HepG2 (cell line): ENCODE results near the gene FLOT2. TPM values are rescaled to one million over a fixed set of nuclear protein-coding genes. Genes with fewer than 3 reads are reported as not detected.
A peak's percentile ranks its signal among the peaks of the same experiment; 100 is the strongest.

Experiments used
- BCL6 ChIP-seq: IDR thresholded peaks from 2 replicates; pipeline ENCODE4 v1.6.1; 2016; ENCODE audit warnings: missing genetic modification reagents, missing compliant biosample characterization
- CREM ChIP-seq, 2 experiments: sonication (generic) in 1 of 2; formaldehyde crosslinking in 1 of 2; IDR thresholded peaks; 2 replicates each; pipeline versions ENCODE4 v1.4.0 to v1.6.1; 2016 to 2020; ENCODE audit warnings: antibody characterized with exemption in 1 of 2, mild to moderate bottlenecking in 1 of 2, missing genetic modification reagents in 1 of 2
- DNMT1 ChIP-seq: sonication (generic); formaldehyde crosslinking; IDR thresholded peaks from 2 replicates; pipeline ENCODE4 v1.5.1; 2020; ENCODE audit warnings: mild to moderate bottlenecking, missing genetic modification reagents
- EED ChIP-seq: sonication (generic); formaldehyde crosslinking; IDR thresholded peaks from 2 replicates; pipeline ENCODE4 v1.5.0; 2020; ENCODE audit warnings: mild to moderate bottlenecking, missing genetic modification reagents
- ELF1 ChIP-seq: sonication (generic); formaldehyde crosslinking; IDR thresholded peaks from 2 replicates; pipeline ENCODE4 v1.4.0; 2020; ENCODE audit warnings: missing genetic modification reagents
- FOXA1 ChIP-seq, 2 experiments: fragments of 450-650 bp in 1 of 2; sonication (generic) in 1 of 2; formaldehyde crosslinking in 1 of 2; IDR thresholded peaks; 2 replicates each; pipeline versions ENCODE4 v1.4.0 to v1.6.1; 2016 to 2020; ENCODE audit warnings: missing genetic modification reagents in 1 of 2
- HDAC2 ChIP-seq: sonication (generic); formaldehyde crosslinking; IDR thresholded peaks from 2 replicates; pipeline ENCODE4 v1.4.0; 2020; ENCODE audit warnings: missing genetic modification reagents
- MAFK ChIP-seq, 2 experiments: IDR thresholded peaks in 1 of 2; conservative IDR thresholded peaks in 1 of 2; 2 replicates each; pipeline ENCODE4 v1.6.1; 2011; ENCODE audit warnings: improper control_type of control experiment in 2 of 2, low read length in 2 of 2
- MXD1 ChIP-seq: sonication (generic); formaldehyde crosslinking; IDR thresholded peaks from 2 replicates; pipeline ENCODE4 v1.4.0; 2020; ENCODE audit warnings: mild to moderate bottlenecking, missing genetic modification reagents
- RXRB ChIP-seq: IDR thresholded peaks from 2 replicates; pipeline ENCODE4 v1.6.1; 2016; ENCODE audit warnings: borderline replicate concordance, missing genetic modification reagents, missing compliant biosample characterization
- SMAD3 ChIP-seq: sonication (generic); formaldehyde crosslinking; IDR thresholded peaks from 2 replicates; pipeline ENCODE4 v1.4.0; 2020; ENCODE audit warnings: missing genetic modification reagents
- TEAD3 ChIP-seq: optimal IDR thresholded peaks from 2 replicates; pipeline ENCODE3; 2016; ENCODE audit warnings: borderline replicate concordance
- ZKSCAN1 ChIP-seq: fragments of 150-350 bp; IDR thresholded peaks from 2 replicates; pipeline ENCODE4 v1.6.1; 2014; ENCODE audit warnings: low read length
- ZNF616 ChIP-seq: sonication (generic); formaldehyde crosslinking; IDR thresholded peaks from 2 replicates; pipeline ENCODE4 v1.5.0; 2020; ENCODE audit warnings: low read depth, mild to moderate bottlenecking, missing genetic modification reagents
- polyA plus RNA-seq, 8 experiments: library from polyadenylated mRNA; depleted of rRNA in 3 of 8; stranded (reverse) in 7 of 8; unstranded in 1 of 8; fragments of >200 nt; fragmentation: Illumina TruSeq in 4 of 8; extraction: Trizol in 4 of 8; gene quantifications; 2 replicates each; pipeline versions ENCODE4 v1.2.1 to v1.2.3, GENCODE V29; 2011 to 2016; ENCODE audit warnings: low read depth in 4 of 8, missing spikeins in 1 of 8, mixed read lengths in 1 of 8; ENCODE audit not compliant: insufficient read depth in 1 of 8
- total RNA-seq, 5 experiments: library from RNA; depleted of rRNA; stranded (reverse); fragments of >200 nt; fragmentation: Illumina TruSeq; extraction: Trizol; gene quantifications; 2 replicates each; pipeline ENCODE4 v1.2.3, GENCODE V29; 2016; ENCODE audit warnings: low read depth in 1 of 5
- TF ChIP-seq, protein P1 (sequence below): sonication (generic); formaldehyde crosslinking; IDR thresholded peaks from 2 replicates; pipeline ENCODE4 v1.5.0; 2020; ENCODE audit warnings: missing genetic modification reagents, mild to moderate bottlenecking, borderline replicate concordance
- TF ChIP-seq, protein P2 (sequence below): sonication (generic); formaldehyde crosslinking; IDR thresholded peaks from 2 replicates; pipeline ENCODE4 v1.5.1; 2020; ENCODE audit warnings: mild to moderate bottlenecking, moderate library complexity, missing genetic modification reagents

Gene FLOT2
- total and polyA plus RNA-seq, 2 of the 13 experiments (the other 11 are each of a cell fraction or from before 2014, with no cell fraction given), result 54.3 to 54.5 TPM

DNA sequence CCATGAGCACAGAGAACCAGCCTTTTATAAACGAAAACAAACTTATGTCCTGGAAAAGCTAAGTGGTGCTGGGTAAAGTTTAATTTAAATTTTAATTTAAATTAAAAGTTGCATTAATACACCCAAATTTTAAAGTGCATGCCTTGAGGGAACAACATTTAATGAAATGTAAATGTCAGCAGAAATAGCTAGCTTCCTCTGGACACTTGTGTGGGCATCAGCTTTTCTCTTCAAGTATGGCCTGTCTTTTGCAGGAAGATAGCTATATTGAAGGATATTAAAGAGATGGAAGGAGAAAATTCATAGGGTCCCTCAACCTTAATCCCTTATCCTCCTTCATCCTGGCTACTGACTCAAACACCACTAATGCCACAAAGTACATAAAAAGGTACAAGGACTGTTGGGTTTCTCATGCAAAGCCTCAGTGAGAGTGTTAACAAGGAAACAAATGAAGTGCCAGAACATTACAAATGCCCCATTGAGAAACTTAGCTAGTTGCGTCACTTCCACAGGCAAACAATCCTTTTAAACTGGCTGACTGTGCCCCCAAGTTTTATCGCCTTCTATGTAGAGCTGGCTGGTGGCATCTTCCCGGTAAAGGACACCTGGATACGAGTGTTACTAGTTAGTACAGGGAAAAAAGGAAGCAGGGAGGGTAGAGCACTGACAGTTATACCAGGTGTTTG is 39.7 kb upstream of the FLOT2 start (continued):
- TF ChIP-seq, protein P1, sequence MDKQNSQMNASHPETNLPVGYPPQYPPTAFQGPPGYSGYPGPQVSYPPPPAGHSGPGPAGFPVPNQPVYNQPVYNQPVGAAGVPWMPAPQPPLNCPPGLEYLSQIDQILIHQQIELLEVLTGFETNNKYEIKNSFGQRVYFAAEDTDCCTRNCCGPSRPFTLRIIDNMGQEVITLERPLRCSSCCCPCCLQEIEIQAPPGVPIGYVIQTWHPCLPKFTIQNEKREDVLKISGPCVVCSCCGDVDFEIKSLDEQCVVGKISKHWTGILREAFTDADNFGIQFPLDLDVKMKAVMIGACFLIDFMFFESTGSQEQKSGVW (CRISPR knock-in tag), result no peak
- no peak for TF ChIP-seq EED
- no peak for TF ChIP-seq ZNF616 (CRISPR knock-in tag)
- TF ChIP-seq DNMT1 (CRISPR knock-in tag), result no peak
- TF ChIP-seq MAFK (conservative IDR thresholded peaks at IDR 0.05 in 1 of 2, IDR thresholded peaks at IDR 0.05 in 1 of 2; ENCODE audit: low read length in 2 of 2), result peak; percentile 41 to 75; a peak in 3 of 4 replicates
- TF ChIP-seq CREM (IDR thresholded peaks at IDR 0.05), result 0 out of 2 replicates have a peak, but pooled peaks have one; percentile 41
- no peak for TF ChIP-seq CREM (CRISPR knock-in tag; IDR thresholded peaks at IDR 0.05)
- peak; percentile 37; the same call in 1 of the 2 replicates for TF ChIP-seq BCL6 (CRISPR knock-in tag)
- no peak for TF ChIP-seq ZKSCAN1
- TF ChIP-seq FOXA1 (IDR thresholded peaks at IDR 0.05), result no peak
- 0 out of 2 replicates have a peak, but pooled peaks have one; percentile 20 for TF ChIP-seq FOXA1 (CRISPR knock-in tag; IDR thresholded peaks at IDR 0.05)
- TF ChIP-seq TEAD3 (CRISPR knock-in tag), result peak; percentile 39
- no peak for TF ChIP-seq MXD1
- TF ChIP-seq, protein P2, sequence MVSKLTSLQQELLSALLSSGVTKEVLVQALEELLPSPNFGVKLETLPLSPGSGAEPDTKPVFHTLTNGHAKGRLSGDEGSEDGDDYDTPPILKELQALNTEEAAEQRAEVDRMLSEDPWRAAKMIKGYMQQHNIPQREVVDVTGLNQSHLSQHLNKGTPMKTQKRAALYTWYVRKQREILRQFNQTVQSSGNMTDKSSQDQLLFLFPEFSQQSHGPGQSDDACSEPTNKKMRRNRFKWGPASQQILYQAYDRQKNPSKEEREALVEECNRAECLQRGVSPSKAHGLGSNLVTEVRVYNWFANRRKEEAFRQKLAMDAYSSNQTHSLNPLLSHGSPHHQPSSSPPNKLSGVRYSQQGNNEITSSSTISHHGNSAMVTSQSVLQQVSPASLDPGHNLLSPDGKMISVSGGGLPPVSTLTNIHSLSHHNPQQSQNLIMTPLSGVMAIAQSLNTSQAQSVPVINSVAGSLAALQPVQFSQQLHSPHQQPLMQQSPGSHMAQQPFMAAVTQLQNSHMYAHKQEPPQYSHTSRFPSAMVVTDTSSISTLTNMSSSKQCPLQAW (CRISPR knock-in tag), result no peak
- TF ChIP-seq SMAD3, result peak; percentile 63; the same call in 1 of the 2 replicates
- no peak for TF ChIP-seq ELF1
- TF ChIP-seq HDAC2 (CRISPR knock-in tag), result peak; percentile 67; the same call in 1 of the 2 replicates
- peak; percentile 45; the same call in 1 of the 2 replicates for TF ChIP-seq RXRB (CRISPR knock-in tag)
- TF ChIP-seq, all 625 proteins: peak for 65
